Measurements from ENCODE around the gene C8B.

DNA sequence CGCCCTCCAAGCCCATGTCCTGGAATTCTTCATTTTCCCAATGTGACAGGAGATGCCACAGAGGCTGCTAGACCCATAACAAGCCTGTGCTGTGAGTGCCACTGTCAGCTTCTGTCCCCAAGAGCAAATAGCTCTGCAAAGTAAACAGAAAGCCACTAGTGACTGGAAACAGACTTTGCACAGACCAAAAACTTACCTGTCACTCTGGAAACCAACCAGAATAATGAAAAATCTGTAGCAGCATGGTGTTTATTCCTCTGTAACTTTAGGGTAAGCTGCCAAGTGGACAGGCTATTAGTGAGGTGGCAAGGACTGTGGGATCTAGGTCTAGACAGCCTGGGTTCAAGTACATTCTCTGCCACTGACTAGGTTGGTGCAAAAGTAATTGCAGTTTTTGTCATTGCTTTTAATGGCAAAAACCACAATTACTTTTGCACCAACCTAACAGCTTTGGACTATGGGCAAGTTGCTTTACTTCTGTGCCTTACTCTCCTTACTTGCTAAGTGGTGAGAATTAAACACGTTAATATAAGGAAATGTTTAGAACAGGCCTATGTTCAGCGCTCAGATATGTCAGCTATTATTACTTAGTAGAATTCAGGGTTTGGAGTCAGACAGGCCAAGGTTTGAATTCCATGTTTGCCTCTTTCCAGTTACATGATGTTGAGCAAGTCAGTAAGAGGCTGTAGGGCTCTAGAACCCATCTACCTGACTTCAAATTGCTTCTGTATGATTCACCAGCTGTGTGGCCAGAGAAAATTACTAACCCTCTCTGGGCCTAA is at the start of gene C8B:
- TF ChIP-seq, protein P1, sequence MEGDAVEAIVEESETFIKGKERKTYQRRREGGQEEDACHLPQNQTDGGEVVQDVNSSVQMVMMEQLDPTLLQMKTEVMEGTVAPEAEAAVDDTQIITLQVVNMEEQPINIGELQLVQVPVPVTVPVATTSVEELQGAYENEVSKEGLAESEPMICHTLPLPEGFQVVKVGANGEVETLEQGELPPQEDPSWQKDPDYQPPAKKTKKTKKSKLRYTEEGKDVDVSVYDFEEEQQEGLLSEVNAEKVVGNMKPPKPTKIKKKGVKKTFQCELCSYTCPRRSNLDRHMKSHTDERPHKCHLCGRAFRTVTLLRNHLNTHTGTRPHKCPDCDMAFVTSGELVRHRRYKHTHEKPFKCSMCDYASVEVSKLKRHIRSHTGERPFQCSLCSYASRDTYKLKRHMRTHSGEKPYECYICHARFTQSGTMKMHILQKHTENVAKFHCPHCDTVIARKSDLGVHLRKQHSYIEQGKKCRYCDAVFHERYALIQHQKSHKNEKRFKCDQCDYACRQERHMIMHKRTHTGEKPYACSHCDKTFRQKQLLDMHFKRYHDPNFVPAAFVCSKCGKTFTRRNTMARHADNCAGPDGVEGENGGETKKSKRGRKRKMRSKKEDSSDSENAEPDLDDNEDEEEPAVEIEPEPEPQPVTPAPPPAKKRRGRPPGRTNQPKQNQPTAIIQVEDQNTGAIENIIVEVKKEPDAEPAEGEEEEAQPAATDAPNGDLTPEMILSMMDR (IDR thresholded peaks at IDR 0.05; ENCODE audit: low read depth, low read length, poor library complexity, severe bottlenecking): no peak
- no peak for TF ChIP-seq EZH2phosphoT487 (IDR thresholded peaks at IDR 0.05; ENCODE audit: borderline replicate concordance, low read length)

All from DOHH2 (cell line).